Fibroblast of peridontal ligament (primary cell): ENCODE data around the gene PDCD1LG2.

Source experiments
- DNase-seq: peaks from one replicate; pipeline ENCODE4 v3.0.0-alpha.2; 2010; ENCODE audit errors: extremely low read depth

The PDCD1LG2 gene

DNA sequence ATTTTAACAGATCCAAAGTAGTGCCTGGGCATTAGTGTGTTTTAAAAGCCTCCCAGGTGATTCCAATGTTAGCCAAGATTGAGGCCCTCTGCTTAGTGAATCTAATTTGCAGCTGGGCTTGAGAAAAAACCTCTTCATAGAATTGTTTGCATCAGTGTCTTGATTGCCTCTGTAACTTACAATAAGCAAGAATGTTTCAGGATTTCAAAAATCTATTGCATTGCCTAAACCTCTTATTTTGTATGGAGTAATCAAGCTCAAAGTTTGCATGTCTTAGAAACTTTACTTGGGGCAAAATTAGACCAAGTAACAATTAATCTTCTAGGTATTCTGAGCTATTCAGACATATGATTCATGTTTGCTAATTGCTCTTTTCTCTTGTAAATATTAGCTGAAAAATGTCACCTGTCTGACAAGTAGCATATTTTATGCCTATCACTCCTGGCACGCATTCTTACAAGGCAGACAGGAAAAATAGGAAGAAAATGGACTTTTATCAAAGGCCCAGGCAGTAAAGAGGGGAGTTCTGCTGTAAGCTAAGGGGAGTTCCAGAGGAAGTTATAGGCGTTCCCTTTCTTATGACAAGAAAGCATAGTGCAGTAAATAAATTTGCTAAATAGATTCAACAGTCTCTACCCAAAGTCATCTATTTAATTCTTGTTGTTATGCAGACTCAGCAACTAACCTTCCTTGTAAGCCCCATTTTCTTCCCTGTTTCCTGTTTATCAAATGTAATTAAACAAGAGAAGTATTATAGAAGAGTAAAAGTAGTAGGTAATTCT lies 21.0 kb downstream of the PDCD1LG2 start:
- DNase-seq, result no peak

DNA sequence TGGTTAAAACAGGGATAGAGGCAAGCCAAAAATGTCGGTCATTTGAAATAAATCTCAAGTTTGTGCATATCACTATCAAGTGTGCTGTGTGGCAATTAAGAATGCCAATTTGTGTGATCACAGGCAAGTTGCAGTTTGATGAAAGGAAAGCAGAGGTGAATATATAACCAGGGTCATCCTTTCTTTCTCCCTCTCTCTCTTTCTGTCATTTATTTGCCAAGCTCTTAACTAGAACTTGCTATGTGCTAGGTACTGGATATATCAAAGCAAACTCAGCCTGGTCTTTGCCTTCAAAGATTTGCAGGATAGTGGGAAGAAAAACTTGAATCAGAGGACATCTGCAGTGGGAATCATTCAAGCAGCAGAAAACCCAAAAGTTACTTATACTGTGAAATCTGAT lies 22.0 kb downstream of the PDCD1LG2 start:
- no peak for DNase-seq

DNA sequence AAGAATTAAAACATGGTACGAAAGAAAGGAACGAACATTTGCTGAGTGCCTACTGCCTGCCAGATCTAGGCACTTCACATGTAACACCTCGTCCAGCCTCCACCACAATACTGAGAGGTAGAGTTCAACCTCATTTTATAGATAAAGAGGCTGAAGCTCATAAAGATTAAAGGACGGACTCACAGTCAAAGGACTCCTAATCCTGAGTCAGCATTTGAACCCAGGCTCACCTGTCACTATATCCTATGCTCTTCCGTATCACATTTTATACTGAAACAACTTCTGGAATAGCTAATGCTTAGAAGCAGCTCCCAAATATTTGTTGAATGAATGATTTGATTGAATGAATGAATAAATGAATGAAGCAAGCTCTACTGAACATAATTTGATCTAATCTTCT lies 22.5 kb downstream of the PDCD1LG2 start:
- DNase-seq, result no peak

DNA sequence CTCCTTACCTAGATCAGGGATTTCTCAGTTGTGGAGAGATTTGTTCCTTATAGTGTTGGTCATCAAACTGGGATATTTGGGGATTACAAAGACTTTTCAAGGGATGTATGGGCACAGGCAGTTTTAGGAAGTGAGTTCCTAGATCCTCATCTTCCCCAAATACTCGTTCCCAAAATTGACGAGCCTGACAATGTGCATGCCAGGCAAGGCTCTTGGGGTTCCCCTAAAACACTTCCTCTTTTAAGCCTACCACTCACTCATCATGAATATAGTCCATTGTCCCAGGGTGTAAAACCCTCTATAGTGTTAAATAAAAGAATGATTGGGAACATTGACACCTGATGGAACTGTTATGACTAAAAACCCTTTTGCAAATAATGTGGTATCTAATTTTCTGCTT lies 26.4 kb downstream of the PDCD1LG2 start:
- no peak for DNase-seq

DNA sequence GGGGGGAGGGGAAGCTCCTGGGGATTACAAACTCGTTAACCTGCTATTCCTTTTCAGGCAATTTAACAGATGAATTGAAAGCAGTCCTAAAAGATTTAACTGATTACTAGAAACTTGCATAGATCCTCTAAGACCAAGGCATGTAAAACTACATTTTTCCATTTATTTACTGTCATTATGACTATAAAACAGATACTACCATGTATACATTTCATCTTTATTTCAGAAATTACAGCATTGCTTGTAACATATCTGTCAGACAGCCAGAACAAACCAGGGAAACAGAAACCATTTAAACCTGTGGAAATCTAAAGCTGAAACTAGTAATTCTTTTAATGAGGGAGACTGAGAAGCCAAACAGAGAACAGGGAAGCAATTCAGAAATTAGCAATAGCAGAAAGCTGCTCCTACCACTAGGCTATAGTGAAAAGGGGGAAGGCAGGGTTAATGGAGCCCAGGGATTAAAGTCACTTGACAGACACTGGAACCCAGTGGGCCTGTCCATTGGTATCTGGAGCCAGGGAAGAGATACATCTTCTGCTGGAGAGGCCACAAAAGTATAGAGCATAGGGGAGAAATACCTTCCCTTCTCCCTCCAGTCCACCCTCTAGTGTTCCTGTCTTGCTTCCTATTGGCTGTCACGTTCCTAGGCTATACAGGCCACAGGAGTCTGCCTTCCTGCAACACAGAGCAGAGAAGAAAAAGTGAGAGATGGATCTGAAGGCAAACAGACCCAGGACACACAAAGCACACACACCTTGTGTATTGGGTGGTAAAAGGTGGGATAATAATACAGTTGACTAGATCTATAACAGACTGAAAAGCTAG lies 33.8 kb downstream of the PDCD1LG2 start:
- DNase-seq, result peak; percentile 12

DNA sequence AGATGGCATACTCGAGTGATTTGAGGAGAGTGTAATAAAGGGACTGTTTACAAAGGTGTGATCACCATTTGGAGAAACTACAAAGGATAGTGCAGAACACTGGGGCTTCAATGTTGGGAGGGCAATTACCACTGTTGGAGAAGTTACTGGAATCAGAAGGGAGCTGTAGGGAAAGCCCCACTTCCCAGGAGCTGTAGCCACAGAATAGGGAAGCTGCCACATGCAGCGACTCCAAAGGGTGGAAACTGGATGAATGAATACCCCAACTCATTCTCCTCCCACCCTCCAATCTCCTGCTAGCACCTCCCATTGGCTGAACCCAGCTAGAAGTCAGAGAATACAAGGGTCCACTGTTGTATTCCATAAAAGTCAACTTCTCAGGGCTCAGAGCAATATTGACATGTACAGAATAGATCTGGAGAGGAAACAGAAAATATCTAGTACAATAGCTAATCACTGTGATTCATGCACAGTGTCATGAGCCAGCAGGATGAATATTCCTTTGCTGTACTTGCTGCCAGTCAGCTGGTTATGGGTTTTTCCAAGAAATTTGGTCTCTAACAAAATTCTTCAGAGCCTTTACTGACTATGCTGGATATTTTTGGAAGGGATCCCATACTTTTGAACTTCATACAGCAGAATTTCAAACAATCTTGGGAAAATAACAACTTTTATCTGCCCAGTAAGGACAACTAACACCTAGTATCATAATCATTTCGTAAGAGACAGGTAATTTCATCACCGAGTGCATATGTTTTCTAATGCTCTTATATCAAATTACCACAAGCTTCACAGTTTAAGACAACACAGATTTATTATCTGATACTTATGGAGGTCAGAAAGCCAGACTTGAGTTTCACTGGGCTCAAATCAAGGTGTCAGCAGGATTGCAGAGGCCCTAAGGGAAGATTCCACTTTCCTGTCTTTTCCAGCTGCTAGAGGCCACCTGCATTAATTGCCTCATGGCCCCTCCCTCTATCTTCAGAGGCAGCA lies 39.6 kb downstream of the PDCD1LG2 start:
- DNase-seq, result peak; percentile 83

DNA sequence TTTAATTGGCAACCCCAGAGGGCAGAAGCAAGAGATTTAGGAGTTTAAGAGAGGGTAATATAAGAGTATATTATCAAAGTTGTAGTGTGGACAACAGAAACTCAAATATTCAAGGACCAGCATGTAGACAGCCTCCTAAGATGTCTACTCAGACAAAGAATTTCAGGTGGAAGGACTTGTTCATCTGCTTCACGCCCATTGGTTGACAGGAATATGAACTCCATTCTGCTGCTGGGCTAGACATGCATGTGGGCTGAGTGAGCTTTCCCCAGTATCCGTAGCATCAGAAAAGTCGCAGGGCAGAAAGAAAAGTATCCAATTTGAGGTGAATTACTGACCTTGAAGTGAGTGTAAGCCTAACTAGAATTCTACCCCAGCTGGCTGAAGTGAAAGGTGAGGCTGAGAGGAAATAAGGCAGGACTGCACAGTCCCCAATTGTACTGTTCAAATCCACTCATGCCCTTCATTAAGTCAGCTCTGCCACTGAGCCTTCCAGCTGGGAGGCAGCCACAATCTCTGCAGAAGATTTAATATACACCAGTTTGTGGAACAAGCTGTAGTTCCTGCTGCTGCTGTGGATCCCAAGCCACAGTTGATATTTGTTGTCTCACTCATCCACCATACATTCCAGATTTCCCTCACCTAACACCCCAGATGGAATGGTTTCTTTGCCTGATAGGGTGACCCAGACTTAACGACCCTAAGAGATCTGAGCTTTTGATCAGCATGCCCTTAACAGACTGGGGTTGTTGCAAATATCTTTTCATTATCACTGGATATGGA lies 41.2 kb downstream of the PDCD1LG2 start:
- DNase-seq, result no peak

DNA sequence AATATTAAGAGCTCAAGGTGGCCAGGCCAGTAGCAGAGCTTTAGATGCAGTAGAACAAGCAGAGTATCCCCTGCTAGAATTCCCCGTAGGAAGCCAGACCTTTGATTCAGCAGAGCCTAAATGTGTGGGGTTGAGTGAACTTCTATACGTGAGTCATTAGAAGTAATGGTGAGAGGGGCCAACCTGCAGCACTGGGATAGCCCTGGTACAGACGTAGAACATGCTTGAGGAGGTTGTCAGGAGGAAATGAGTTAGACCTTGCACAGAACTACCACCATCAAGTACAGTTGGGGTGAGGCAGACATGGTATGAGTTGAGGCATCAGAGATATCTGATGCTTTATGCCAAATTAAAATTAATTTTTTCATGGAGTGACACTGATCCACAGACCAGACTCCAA lies 42.0 kb downstream of the PDCD1LG2 start:
- DNase-seq, result no peak

DNA sequence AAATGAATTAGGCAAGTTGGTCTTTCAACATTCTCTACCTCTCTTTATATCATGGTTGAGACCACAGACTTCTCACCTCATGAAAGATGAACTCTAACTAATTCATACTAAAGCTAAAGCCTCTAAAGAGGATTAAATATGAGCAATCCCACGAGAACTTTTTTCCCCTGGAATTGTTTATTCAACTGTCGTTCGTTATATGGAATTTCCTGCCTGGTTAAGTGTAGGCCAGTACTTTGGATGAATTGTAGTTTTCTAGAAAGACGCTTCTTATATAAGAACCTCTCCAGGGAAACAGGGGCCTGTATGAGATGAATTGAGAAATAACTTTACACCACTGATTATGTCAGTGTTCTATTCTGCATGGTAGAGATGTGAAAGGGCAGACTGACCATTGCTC lies 42.9 kb downstream of the PDCD1LG2 start:
- peak; percentile 86 for DNase-seq

DNA sequence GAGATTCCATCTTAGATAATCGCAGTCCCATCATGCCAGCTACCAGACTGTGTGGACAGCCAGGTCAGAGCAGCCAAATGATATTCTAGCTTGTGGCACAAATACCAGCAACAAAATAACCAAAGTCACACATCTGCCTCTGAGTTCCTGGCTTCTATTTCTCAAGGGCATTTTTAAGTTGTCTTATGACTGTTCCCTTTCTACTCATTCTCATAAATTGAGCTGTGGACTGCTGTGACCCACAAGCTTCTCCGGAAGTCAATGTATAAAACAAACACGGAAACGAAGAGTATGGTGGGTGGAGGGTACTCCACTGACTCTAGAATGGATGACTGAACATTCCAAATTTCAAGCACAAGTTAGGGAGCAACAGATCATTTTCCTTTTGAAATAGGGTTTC lies 43.9 kb downstream of the PDCD1LG2 start:
- DNase-seq, result no peak

DNA sequence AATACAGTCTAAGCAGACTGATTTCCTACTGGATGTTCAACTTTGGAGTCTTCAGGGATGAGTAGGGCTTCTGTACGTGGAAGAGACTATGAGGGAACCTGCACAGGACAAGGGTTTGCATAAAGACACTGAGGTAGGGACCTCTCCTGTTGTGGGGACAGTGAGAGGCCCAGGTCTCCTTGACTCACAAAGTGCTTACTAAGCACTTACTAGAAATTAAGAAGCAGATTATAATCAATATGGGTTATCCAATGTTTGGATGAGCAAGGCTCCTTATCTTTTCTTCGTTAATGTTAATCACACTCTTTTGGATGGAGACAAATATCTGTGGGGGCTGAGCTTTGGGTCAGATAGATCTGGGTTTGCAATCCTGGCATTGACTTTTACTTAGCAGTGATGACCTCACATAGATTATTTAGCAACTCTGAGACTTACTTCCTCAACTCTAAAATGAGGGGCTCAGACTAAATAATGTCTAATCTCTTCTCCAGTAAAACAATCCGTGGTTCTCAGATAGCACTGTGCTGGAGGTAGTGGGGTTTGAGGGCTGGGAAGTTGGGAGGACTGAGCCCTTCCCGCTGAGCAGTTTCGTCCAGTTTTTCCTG lies 45.9 kb downstream of the PDCD1LG2 start:
- DNase-seq, result no peak

DNA sequence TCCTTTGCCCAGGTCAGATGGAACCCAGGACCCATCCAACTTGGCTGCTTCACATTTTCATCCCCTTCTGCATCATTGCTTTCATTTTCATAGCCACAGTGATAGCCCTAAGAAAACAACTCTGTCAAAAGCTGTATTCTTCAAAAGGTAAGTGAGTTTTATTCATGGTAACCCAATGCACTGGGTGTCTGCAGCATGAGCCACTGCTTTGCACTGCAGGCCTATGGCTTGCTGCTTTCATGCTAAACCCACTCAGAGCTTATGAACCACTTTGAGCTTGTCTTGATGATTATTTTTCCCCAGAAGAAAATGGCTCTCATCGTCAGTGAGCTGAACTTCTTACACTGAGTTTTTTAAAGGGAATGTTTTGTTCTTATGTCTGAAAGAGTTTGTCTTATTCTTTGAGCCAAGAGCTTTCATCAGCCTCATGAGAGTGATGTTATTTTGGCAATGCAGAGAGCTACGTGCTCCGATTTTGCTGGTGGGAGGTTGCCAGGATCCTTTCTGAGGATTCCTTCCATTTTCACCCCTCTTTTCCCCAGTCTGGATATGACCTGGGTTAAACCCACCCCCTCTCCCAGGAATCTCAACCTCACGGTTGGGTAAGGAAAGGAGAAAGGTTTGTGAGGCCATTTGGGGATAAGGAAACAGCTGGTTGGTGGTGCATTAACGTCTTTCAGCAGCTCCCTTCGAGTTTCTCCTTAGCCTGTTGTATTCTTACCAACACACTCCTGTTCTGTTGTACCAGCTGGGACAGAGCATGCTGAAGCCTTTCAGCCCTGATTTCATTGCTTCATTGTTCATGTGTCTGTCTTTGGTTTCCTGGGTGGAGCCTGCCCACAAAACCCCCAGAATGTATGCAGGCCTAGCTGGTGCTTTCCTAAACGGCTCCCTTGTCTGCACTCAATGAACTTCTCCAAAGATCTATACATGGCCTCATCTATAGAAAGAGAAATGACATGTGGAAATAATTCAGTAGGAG lies 47.6 kb downstream of the PDCD1LG2 start:
- DNase-seq, result no peak

DNA sequence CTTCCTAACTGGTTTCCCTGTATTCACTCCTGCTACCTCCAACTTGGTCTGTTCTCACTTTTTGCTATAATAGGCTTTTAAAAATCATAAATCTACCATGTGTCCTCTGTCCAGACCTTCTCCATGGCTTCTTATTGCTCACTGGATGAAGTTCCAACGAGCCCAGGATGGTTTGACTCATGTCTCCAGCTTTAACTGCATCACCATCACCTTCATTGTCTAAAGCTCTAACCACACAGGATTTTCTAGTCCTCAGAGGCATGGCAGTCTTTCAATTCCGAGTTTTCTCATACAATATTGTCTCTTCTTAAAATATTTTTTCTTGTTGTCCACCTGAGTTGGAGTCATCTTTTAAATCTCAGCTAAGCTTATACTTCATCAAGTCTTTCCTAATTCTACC lies 49.3 kb downstream of the PDCD1LG2 start:
- DNase-seq, result no peak

DNA sequence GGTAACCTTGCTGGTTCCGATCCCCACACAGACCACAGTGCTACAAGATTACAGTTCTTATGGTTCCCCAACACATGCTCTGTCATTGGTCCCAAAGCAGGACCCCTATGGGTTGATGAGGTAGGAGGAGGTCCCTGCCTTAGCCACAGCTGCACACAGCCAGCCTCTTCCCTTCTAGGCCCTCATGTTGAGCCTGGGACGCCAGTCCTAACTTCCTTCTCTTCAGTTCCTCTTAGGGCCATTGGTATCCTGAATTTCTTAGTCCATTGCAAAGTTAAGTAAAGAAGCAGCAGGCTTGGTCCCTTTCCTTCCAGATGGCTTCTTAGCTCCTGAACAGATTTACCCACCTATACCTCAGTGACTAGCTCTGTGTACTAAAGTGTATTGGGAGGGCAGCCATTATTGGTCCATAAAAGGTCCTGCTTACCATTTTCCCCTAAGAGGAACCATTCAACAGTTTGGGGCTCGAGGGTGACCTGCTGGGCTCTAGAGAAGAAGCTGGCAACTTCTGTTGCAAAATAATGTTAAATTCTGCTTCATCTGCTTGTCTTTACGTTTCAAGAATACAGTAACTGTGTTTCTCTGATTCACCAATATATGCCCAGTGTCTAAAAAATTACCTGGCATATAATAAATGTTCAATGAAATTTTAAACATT lies 50.2 kb downstream of the PDCD1LG2 start:
- DNase-seq, result no peak

DNA sequence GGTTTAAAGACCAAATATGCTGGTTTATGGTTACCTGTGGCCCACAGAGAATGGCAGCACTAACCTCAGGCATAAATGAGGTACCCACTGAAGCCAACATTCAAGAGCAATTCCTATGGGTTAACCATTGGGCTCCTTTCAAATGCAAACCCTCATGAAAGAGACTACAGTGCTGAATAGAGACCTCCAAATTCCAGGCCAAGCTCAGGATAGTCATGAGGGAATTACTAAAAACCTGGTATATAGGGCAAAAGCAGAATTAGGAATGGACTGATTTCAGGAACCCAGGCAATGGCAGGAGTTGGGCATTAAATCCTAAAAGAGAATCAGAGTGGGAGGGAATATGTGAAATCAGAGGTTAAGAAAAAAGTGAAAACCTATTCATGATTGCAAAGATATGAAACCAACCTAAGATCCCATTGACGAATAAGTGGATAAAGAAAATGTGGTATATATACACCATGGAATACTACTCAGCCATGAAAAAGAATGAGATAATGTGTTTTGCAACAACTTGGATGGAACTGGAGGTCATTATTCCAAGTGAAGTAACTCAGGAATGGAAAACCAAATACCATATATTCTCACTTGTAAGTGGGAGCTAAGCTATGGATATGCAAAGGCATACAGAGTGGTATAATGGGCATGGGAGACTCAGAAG lies 51.6 kb downstream of the PDCD1LG2 start:
- DNase-seq, result no peak

DNA sequence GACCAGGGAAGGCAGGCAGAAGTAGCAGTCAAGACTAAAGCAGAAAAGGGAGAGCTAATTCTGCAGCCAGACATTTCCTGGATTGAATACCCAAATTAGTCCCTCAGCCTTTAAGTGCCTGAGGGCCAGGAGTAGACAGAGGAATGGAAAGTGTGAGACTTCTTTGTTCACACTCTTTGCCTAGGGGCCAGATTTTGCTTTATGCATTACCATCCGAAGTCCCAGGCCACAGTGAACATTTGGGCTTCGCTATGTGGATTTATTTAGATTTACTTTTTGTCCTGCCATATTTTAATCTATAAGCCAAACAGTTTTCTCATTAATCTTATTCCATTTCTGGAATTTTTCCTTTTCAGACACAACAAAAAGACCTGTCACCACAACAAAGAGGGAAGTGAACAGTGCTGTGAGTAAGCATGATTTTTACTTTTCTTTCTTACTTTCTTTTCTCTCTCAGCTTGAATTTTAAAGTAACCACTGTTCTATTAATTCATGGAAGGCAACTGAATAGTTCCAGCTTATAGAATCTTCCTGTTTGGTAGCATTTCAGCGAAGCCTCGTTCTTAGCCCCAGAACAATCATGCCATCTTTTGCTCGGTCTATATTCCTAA lies 52.6 kb downstream of the PDCD1LG2 start:
- DNase-seq, result no peak

DNA sequence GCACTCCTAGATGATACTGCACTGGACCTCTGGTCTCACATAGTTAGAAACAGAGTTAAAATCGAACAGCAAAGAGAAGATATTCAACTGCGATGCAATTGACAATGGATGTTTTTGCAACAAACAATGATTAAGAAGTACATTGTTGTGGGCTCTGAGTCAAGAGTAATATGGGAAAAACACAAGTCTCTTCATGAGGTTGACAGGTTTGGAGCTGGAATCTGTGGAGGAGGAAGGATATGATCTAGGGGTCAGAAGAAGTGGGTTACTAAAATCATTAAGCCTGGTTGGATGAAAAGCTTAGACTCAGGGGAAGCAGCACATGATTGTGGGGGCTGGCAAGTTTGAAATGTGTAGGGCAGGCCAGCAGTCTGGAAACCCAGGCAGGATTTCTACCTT lies 53.1 kb downstream of the PDCD1LG2 start:
- DNase-seq, result no peak

DNA sequence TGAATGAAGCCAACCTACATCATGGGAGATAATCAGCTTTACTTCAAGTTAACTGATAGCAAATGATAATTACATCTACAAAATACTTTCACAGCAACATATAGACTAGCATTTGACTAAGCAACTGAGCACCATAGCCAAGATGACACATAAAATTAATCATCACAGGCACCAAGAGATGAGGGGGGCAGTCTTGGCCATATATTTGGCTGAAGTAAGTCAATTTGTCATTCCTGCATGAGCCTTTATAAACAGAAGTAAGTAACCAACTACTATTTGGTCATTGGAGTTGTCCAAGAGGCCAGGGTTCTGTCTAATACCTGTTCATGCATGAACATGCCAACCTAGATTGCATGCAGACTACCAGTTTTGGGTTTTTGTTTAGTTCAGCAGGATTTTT lies 53.6 kb downstream of the PDCD1LG2 start:
- peak; percentile 28 for DNase-seq
